ENCODE measurements around the gene KCNJ6.
A peak's percentile ranks its signal among the peaks of the same experiment; 100 is the strongest.
"Not testable (repeated sequence)": the region's sequence is repeated elsewhere in the genome, so short reads cannot be mapped to it uniquely, and the experiment has no call there.

Gene KCNJ6

DNA sequence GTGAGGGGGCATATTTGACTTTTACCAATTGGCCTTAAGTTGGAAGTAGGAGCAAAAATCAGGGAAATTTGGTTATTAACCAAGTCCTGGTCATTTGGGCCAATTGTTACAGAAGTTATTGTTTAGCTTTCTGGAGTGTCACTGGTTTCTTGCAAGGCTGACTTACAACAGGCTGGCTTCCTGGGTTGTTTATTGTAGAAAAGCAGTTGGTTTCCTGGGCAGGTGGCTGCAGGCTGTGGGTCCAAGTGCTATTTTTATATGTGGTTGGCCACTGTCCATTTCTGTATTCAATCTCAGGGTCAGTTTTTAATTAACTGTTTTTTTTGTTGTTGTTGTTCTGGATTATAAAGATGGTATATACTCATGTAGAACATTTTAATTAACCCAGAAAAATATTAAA is 174.1 kb downstream of the KCNJ6 start:
- DNase-seq (ENCODE audit: low read depth, low spot score), result no peak

DNA sequence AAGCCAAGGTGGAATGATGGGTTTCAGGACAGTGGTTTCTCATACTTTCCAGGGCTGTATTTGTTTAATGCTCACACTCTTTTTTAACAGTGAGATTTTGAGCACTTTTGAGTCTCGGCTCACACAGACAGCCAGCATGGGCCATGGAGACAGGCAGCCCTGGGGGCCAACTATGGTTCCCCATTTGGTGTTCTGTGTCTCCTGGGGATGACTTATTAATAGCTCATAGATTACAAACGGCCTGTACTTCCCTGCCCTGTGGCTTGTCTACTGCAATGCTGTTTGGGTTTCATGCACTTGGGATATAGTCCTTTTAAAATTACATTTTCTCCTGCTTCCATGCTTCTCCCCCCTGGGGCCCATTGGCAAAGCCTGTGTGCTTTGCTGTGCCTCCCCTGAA is 178.3 kb downstream of the KCNJ6 start:
- no peak for DNase-seq (ENCODE audit: low read depth, low spot score)

DNA sequence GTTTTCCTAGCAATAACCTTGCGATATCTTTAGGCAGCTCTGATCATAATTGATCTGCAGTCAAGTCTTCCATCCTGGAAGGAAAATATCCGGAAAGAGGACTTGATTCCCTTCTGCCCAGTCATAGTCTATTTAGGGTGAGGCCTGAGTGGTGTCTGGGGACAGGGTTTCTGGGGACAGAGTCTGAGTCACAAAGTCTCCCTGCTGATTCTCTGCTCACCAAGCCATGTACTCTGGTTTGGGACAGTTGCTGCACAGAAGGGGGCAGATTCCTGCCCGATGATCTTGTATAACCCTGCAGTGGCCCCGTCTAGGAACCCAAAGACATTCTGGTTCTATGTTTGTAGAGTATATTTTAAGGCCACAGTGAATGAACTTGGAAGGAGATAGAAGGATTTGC is 178.8 kb downstream of the KCNJ6 start:
- DNase-seq (ENCODE audit: low read depth, low spot score), result no peak

DNA sequence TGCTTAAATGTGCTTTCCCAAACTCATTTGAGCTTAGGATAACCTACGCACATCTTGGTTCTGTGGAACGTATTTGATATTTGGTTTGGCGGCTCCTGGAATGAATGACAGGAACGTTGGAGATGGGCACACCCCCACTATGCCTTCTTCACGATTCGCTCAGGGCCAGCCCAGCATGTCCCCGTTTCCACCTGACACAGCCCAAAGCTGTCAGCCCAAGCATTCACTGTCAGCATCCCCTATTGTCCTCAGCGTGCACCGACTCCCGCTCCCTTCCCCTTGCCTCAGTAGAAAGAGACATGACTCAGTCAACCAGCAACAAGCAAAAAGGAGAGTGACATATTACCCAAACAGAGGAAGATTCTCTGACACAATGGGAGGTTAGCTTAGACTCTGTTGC is 181.4 kb downstream of the KCNJ6 start:
- DNase-seq (ENCODE audit: low read depth, low spot score), result no peak

DNA sequence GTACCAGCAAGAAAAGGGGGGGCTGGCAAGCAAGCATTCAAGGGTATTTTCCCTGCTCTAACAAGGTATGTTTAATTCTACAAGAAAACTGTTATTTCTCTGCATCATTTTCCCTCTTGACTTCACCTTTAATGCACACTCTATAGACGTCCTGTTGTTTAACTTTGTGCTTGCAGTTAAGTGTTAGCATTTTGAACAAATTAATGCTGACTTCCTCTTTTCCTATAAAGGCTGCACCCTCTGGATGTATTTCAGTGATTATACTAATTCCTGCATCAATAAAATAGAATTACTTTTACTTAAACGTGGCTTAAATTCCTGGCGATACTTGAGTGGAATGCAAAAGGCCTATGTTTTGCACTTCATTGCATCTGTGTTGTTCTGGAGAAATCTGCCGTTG is 183.3 kb downstream of the KCNJ6 start:
- no peak for DNase-seq (ENCODE audit: low read depth, low spot score)

DNA sequence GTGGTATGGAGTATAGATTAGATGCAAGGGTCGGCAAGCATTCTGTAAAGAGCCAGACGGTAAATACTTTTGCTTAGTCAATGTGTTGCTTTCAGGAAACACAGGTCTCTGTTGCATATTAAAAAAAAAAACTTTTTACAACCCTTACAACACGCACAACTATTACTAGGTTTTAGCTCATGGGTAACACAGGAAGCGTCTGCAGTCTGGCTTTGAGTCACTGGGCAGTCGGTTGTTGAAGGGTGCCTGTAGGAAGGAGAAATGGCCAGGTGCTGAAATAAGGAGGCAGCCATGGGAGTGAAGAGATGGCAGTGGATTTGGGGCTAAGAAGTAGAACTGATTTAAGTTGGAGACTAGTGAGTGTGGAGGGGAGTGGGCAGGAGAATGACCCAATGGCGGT is 192.1 kb downstream of the KCNJ6 start:
- DNase-seq (ENCODE audit: low read depth, low spot score), result no peak

DNA sequence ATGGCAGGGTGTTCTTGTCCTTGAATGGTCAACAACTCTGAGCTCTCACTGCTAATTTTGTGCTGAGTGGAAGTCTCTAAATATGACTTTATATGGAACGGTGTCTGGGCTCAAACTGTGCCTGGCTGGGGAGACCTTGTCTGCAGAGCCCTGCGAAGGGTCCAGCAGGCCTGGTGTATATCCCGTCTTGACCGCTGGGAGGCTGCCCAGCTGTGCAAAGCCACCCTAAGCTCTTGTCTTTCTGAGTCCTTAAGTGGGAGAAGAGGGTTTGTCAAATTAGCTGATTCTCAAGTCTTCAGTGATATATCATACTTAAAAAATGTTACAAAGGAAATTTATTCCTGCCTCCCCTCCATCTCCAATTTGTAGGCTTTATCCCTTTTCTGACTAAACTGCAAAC is 198.7 kb downstream of the KCNJ6 start:
- DNase-seq (ENCODE audit: low read depth, low spot score), result no peak

DNA sequence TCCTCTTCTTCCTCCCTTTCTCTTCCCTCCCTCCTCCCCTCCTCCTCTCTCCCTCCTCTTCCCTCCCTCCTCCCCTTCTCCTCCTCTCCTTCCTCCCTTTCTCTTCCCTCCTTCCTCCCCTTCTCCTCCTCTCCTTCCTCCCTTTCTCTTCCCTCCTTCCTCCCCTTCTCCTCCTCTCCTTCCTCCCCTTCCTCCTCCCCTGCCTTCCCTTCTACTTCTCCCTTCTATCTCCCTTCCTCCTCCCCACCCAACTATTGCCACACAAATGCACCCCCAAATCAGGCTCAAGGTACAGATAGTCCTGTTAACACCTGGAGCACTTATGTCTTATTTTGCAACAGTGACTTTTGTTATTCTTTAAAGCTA is 203.7 kb downstream of the KCNJ6 start:
- not testable (repeated sequence) for DNase-seq (ENCODE audit: low read depth, low spot score)

DNA sequence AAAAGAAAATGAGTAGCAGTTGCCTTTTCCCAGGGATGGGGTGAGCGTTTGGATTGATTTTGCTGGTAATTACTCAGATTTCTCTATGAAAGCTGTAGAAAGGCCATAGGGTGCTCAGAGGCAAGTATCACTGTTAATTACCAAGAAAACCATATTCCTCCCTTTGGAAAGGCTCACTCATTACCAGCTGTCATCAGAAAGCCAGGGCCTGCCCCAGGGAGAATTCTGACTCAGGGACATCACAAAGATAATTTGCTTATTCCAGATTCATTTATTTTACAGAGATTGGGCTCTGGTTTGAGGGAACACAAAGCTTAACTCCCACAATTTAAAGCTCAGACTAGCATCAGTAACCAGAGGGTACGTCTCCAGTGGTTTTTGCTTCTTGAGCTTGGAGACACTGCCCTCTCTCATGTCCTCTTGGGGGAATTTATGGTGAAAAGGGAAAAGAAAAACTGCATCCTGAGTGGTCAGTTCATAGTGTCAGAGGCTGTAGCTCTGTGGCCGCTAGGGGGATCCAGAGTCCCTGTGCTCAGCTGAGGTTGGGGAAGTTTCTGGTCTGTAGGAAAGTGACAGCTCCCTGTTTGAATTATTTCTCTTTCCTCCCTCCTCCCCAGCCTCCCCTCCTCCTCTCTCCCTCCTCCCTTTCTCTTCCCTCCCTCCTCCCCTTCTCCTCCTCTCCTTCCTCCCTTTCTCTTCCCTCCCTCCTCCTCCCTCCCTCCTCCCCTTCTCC is 204.3 kb downstream of the KCNJ6 start:
- DNase-seq (ENCODE audit: low read depth, low spot score), result peak; percentile 78

DNA sequence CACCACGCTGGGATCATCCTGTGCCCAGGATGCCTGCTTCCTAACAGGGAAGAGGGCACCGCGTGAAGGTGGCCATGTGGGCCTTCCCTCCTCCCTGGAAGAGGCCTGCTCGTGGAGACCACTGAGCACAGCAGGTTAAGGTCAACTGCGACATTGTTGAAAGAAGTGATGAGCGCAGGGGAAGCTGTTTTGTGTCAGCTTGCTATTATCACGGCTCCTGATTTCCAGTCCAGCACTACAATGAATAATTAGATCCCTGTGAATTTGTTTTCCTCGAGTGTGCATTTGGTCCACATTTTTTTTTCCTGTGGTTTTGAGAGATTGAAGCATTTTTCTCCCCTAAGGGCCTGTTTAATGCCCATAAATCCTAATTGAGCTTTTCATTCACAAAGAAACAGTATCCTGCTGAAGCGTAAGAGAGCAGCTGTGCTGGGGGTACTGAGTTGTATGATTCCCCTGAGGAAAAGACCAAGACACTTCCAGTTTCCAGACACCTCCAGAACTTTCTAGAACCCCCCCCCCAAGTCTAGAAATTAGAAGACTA is 204.9 kb downstream of the KCNJ6 start:
- DNase-seq (ENCODE audit: low read depth, low spot score), result no peak

DNA sequence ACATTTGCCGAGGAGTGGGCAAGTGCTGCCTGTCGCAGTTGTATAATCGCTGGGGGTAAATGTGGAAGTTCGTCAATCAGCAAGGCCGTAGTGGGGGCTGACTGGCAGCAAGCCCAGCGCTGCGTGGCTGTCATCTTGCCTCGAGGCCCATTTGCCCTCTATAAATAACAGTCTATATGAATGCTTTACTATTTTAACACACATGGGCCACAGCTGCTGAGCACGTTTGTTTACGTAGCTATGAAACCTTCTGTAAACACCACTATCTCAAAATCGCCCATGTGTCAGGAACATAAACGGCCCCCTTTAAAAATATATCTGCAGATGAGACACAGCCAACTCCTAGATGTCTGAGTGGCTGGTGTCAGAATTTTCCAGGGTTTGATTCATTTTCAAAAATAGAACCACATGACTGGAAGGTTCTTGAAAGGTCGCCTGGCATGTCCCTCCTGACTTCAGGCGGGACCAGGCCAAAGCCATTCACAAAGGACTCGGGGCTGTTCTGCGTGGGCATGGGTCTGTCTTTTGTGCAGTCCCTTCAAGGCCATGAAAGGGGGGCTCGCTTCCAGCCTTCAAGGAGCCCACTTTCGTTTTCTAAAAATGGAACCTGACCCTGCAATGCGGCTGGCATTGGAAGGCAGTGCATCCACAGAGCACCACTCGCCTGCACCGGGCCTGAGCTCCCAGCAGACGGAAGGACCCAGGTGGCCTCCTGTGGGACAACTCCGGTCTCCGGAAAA is 205.5 kb downstream of the KCNJ6 start:
- DNase-seq (ENCODE audit: low read depth, low spot score), result no peak

DNA sequence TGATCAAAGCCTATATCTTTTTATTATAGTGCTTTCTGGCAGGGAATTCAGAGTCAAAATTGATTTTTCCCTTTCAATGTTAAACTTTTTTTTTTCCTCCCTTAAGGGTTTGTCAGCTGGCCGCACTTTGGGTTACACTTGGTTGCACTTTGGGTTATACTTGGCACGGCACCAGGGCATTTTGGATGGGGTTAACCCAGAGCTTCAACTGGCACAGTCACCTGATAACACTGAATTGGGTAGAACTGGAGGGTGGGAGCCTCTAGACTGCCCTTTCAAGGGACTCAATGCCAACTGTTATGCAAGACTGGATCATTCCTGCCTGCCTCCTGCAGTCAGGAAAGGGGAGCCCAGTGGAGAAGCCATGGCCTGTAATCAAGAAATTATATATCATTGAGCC is 211.5 kb downstream of the KCNJ6 start:
- DNase-seq (ENCODE audit: low read depth, low spot score), result no peak

DNA sequence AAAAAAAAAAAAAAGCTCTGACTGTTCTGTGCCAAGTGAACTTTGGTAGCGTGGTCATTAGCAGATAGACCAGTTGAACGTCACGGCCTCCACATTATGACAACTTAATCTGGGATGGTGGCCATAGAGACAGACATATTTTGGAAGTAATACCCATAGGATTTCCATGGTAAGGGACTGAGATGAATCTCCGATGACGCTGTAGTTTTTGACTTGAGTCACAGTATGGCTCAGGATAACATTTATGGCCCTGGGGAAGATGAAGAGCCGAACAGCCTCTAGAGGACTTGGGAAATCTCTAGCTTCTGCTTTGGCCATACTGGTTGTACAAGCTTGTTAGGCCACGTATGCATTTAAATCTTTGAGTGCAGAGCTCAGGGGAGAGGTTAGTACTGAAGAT is 214.0 kb downstream of the KCNJ6 start:
- DNase-seq (ENCODE audit: low read depth, low spot score), result no peak

DNA sequence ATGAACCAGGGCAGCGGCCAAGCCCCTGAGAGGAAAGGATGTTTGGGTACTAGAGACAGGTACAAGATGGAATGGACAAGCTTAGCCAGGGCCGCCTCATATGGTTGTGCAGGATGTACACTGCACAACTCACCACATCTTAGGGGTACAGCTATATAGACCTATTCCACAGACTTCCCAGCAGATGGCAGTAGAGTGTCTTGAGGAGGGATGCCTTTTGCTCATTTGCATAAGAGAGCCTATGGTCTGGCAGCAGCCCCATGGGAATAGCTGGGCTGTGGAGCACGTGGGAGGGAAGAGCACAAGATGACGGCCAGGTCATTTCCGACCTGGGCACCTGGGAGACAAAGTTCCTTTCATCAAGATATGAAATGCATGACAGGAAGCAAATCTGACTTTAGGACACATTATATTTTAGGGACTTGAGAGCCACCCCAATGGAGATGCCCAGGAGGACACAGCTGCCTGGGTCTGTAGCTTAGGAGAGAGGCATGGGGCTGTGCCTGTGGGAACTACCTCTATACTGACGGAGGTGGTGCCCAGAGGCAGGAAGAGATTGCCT is 215.5 kb downstream of the KCNJ6 start:
- peak; percentile 83 for DNase-seq (ENCODE audit: low read depth, low spot score)

DNA sequence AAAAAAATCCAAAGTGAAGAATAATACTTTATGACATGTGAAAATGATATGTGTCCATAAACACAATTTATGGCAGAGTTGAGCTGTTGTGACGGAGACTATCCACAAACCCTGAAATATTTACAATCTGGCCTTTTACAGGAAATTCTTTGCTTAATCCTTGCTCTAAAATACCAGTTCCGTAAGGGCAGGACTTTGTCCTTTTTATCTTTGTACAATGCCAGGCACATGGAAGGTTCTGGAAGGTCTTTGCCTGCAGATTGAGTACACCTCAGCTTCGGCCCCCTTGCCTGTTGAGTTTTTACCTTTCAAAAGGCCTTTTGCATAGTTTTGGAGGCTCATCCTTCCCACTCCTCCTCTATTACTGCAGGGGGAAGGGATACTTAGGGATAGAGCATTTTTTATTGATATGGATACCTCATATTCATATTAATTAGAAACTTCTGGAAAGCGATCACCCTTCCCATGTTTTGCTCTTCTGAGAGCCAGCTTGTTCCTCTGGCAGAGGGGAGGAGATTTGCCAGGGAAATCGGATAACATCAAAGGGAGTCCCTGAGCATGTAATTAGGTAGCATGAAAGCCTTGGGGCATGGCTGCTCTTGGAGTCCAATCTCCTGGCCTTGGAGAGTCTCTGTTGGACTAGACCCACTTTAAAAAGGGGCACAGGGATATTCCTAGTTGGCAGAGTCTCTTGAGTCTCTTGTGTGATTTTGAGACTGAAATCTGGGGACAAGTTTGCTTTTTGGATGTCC is 217.1 kb downstream of the KCNJ6 start:
- DNase-seq (ENCODE audit: low read depth, low spot score), result peak; percentile 52

DNA sequence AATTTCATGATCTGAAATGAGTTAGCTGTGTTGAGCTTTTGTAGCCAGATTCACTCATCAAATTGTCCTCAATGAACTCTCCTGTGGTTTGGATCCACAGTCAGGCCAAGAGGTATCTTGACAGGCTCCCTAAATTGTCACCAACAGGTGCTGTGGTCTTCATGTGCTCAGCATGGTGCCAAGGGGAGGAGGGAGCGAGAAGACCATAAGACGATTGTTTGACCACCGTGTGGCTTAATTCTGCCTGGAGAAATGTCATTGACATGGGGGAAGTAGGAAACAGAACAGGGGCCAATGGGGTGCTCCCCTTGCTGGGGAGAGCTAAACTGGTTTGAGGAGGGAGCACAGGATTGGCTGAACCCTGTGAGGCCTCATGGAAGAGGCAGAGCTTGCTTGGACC is 219.3 kb downstream of the KCNJ6 start:
- DNase-seq (ENCODE audit: low read depth, low spot score), result no peak

DNA sequence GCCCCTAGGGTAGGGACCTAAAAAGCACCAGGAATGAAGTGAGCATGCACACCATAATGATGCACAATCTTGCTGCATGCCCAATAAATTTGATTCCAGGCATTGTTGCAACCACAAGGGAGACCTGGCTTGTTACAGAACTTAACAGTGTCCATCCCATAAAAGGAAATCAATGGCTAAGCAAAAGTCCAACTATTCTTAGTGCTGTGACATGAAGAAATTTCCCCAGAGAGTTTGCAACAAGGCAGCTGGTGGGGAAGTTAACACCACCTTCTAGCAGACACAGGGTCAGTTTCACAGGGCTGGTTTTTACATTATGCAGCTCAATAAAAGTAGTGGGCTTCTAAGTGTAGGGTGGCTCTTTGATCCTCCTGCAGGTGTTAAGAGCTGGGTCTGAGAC is 221.1 kb downstream of the KCNJ6 start:
- DNase-seq (ENCODE audit: low read depth, low spot score), result no peak

DNA sequence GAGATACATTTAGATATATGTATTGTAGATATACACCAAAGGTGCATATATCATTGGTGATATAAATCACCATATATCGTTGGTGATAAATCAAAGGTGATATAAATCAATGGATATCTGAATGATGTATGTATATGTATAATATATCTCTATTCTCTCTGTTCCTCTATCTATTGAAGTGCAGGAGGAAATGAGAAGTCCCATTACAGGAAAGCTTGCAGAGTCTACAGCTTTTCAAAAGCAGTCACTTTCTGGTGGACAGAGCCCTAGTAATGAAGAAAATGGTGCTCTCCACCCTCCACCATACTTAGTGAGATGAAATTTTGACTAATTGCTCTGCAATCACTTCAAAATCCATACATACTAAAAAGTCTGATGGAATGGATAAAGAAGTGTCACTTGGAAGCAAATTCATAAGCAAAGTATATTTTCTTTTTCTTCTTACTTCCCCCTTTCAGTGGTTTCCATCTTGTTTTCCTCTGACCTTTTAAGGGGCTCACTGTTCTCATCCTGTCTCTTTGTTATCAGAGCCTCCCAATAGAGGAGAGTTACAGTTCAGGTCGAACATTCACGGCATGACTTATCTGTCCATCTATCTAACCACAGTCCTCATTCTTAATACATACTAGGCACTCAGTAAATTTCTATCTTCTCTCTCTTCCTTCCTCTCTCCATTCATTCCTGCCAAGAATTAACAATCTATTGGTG is 227.2 kb downstream of the KCNJ6 start:
- no peak for DNase-seq (ENCODE audit: low read depth, low spot score)

DNA sequence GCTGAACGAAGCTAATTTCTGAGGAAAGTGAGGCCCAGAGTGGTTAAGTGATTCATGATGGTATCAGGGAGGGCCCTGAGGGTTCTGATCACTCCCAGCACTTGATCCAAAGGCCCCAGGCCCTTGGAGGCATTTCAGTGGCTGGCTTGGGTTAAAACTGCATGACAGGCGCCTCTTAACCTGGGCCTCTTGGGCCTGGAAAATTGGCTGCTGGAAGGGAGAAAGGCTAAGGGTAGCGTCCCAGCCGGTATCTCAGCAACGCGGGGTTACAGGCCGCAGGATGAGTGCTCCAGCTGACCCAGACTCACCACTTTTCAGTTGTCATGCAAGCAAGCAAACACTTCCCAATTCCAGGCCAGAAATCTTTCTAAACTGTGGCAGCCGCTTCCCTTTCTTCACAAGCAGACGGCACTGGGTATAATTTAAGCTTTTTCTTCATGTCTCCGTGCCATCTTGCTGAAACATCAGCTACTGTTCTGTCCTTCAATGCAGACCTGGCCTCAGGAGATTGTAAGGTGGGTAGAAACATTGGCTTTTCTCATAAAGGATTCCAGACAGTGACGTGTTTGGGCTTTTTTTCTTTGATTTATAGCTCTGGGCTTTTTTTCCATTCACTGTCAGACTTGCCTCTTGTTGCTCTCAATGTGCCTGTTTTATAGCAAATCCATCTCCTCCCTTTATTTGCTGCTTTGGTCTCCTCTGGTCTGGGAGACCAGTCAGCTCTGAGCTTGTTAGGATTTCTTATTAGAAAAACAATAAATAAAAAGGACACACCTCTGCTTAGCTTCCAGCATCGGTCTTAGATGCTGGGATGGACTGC is 229.1 kb downstream of the KCNJ6 start:
- DNase-seq (ENCODE audit: low read depth, low spot score), result peak; percentile 73

DNA sequence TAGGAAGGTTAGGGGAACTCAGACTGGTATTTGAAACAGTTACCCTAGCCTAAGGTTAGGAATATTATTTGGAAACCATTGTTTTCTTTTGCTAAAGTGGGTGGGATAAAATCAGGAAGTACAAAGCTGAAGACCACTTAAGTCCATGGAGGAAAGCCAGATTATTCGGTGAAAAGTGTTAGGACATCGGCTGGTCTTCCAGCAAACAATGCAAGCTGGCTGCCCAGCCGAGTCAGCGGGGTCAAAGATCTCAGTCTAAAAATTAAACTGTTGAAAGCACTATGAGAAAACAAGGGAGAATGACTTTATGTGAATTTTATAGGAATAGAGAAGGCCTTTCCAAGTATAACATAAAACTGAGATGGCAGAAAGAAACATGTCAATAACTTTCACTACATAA is 231.7 kb downstream of the KCNJ6 start:
- no peak for DNase-seq (ENCODE audit: low read depth, low spot score)

DNA sequence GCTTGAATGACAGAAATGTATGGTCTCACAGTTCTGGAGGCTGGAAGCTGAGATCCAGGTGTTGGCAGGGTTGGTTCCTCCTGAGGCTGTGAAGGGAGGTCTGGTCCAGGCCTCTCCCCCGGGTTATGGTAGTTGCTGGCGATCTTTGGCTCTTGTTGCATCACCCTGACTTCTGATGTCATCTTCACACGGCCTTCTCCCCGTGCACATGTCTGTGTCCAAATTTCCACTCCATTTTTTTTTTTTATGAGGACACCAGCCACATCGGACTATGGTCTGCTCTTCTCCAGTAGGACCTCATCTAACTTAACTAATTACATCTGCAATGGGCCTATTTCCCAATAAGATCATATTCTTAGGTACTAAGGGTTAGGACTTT is 232.2 kb downstream of the KCNJ6 start:
- DNase-seq (ENCODE audit: low read depth, low spot score), result no peak
